H1 (cell line): ENCODE data around the gene FASTKD3. TPM values are rescaled to one million over a fixed set of nuclear protein-coding genes. Genes with fewer than 3 reads are reported as not detected.

ENCODE experiments used
- YY1 ChIP-seq: IDR thresholded peaks from 2 replicates; pipeline ENCODE4 v1.6.1; 2011; ENCODE audit warnings: low read depth, mild to moderate bottlenecking, low read length
- ZNF274 ChIP-seq: IDR thresholded peaks from 2 replicates; pipeline ENCODE4 v1.7.0; 2012; ENCODE audit warnings: low read length, borderline replicate concordance; ENCODE audit errors: extremely low read depth
- polyA plus RNA-seq, 7 experiments: library from polyadenylated mRNA; depleted of rRNA in 3 of 7; stranded (reverse) in 5 of 7; unstranded in 2 of 7; fragments of >200 nt in 5 of 7; fragments of 200-250 nt in 2 of 7; gene quantifications; 1 replicate in 5 of 7; 2 replicates in 1 of 7; 4 replicates in 1 of 7; pipeline versions ENCODE4 v1.2.1 to v1.2.3, GENCODE V29; 2011 to 2013; ENCODE audit warnings: missing spikeins in 2 of 7, mixed read lengths in 2 of 7
- total RNA-seq: library from RNA; stranded (reverse); fragmentation: NEBNext Ultra II Directional; extraction: Animal tissue kit (Norgen Biotek cat#: 25700); gene quantifications from 2 replicates; pipeline ENCODE4 v1.2.1, GENCODE V29; 2021
- TF ChIP-seq, protein P1 (sequence below), 3 experiments: IDR thresholded peaks; 1 replicate in 2 of 3; 2 replicates in 1 of 3; pipeline versions ENCODE4 v1.5.1 to v1.6.1; 2011; ENCODE audit warnings: low read length in 3 of 3, mild to moderate bottlenecking in 3 of 3, inconsistent platforms in 2 of 3, low read depth in 1 of 3, moderate library complexity in 1 of 3; ENCODE audit not compliant: insufficient read depth in 1 of 3; ENCODE audit errors: control extremely low read depth in 1 of 3

FASTKD3 gene
- total and polyA plus RNA-seq, 2 of the 8 experiments (the other 6 are each of a cell fraction or from before 2014, with no cell fraction given): 5.6 to 7.6 TPM

DNA sequence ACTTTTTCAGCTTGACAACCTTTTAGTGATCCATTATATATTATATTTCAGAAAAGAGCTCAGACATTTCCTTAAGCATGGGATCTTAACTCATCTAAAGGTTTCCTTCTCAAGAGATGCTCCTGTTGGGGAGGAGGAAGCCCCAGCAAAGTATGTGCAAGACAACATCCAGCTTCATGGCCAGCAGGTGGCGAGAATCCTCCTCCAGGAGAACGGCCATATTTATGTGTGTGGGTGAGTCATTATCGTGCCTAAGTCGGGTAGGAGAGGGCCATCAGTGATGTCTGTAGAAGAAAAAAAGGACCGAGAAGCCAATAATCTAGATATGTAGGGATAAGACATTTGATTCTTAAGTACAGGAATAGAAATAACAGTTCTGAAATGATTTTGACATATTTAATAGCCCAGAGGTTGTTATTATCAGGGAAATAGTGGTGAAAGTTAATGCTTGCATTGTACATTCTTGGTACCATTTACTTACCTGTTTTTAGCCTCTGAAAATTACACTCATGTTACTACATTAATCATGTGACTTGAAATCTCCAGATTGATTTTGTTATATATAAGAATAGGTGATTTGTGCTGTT lies 28.3 kb upstream of the FASTKD3 start (continued):
- TF ChIP-seq, protein P1, sequence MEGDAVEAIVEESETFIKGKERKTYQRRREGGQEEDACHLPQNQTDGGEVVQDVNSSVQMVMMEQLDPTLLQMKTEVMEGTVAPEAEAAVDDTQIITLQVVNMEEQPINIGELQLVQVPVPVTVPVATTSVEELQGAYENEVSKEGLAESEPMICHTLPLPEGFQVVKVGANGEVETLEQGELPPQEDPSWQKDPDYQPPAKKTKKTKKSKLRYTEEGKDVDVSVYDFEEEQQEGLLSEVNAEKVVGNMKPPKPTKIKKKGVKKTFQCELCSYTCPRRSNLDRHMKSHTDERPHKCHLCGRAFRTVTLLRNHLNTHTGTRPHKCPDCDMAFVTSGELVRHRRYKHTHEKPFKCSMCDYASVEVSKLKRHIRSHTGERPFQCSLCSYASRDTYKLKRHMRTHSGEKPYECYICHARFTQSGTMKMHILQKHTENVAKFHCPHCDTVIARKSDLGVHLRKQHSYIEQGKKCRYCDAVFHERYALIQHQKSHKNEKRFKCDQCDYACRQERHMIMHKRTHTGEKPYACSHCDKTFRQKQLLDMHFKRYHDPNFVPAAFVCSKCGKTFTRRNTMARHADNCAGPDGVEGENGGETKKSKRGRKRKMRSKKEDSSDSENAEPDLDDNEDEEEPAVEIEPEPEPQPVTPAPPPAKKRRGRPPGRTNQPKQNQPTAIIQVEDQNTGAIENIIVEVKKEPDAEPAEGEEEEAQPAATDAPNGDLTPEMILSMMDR (IDR thresholded peaks at IDR 0.05; ENCODE audit: control extremely low read depth in 1 of 3, insufficient read depth in 1 of 3, low read depth in 1 of 3, low read length in 3 of 3): peak; percentile 22 to 61 (median 57); a peak in 3 of 4 replicates
- TF ChIP-seq ZNF274 (no peak), YY1 (peak; percentile 80)
